K562 (cell line): Measurements from ENCODE around the gene CAPN7. TPM values are rescaled to one million over a fixed set of nuclear protein-coding genes. Genes with fewer than 3 reads are reported as not detected.

Source experiments
- ASH1L ChIP-seq: fragments of 450-650 bp; IDR thresholded peaks from 2 replicates; pipeline ENCODE4 v1.6.1; 2018; ENCODE audit warnings: borderline replicate concordance, mild to moderate bottlenecking, low read depth; ENCODE audit not compliant: partially characterized antibody
- BACH1 ChIP-seq: fragments of 200-800 bp; sonication (Bioruptor generic); IDR thresholded peaks from 2 replicates; pipeline ENCODE4 v1.6.1; 2016; ENCODE audit warnings: missing genetic modification characterization, missing compliant biosample characterization
- CBFA2T3 ChIP-seq: fragments of 450-650 bp; IDR thresholded peaks from 2 replicates; pipeline ENCODE4 v1.6.1; 2017
- CHCHD3 ChIP-seq: fragments of 250-450 bp; sonication (Bioruptor Pico); IDR thresholded peaks from 2 replicates; pipeline ENCODE4 v2.1.2; 2022; ENCODE audit warnings: mild to moderate bottlenecking
- CTBP1 ChIP-seq: fragments of 450-650 bp; IDR thresholded peaks from 2 replicates; pipeline ENCODE4 v1.6.1; 2016; ENCODE audit warnings: borderline replicate concordance
- DACH1 ChIP-seq: fragments of 450-650 bp; IDR thresholded peaks from 2 replicates; pipeline ENCODE4 v1.6.1; 2018; ENCODE audit not compliant: partially characterized antibody
- HDAC3 ChIP-seq: fragments of 450-650 bp; IDR thresholded peaks from 2 replicates; pipeline ENCODE4 v1.6.1; 2018; ENCODE audit warnings: borderline replicate concordance, mild to moderate bottlenecking, moderate library complexity; ENCODE audit not compliant: partially characterized antibody
- HNRNPK ChIP-seq: fragments of 200-400 bp; formaldehyde crosslinking; IDR thresholded peaks from one replicate; pipeline ENCODE4 v1.6.1; 2018; ENCODE audit warnings: mild to moderate bottlenecking, low read depth, low read length; ENCODE audit not compliant: poor library complexity, severe bottlenecking
- MCM7 ChIP-seq, 2 experiments: fragments of 450-650 bp; IDR thresholded peaks; 2 replicates each; pipeline ENCODE4 v1.6.1; 2016 to 2018
- MEIS2 ChIP-seq: fragments of 450-650 bp; IDR thresholded peaks from 2 replicates; pipeline ENCODE4 v1.6.1; 2014; ENCODE audit warnings: mild to moderate bottlenecking; ENCODE audit not compliant: partially characterized antibody
- NCOR1 ChIP-seq: fragments of 450-650 bp; IDR thresholded peaks from 2 replicates; pipeline ENCODE4 v1.6.1; 2016; ENCODE audit warnings: mild to moderate bottlenecking, moderate library complexity
- PPARD ChIP-seq: fragments of 250-450 bp; sonication (Bioruptor Pico); IDR thresholded peaks from 2 replicates; pipeline ENCODE4 v1.8.0; 2022; ENCODE audit warnings: inconsistent platforms, mild to moderate bottlenecking, moderate library complexity
- SMARCB1 ChIP-seq: IDR thresholded peaks from 2 replicates; pipeline ENCODE4 v1.6.1; 2011; ENCODE audit warnings: improper control_type of control experiment, low read depth; ENCODE audit not compliant: insufficient read length
- TAF15 ChIP-seq: fragments of 200-400 bp; formaldehyde crosslinking; IDR thresholded peaks from 2 replicates; pipeline ENCODE4 v1.6.1; 2017; ENCODE audit warnings: mild to moderate bottlenecking, low read depth, low read length, moderate library complexity
- TCF7 ChIP-seq: sonication (generic); IDR thresholded peaks from 2 replicates; pipeline ENCODE4 v1.6.1; 2016; ENCODE audit warnings: antibody characterized with exemption, borderline replicate concordance
- TEAD1 ChIP-seq, 2 experiments: fragments of 450-650 bp in 1 of 2; sonication (generic) in 1 of 2; formaldehyde crosslinking; IDR thresholded peaks; 2 replicates each; pipeline versions ENCODE4 v1.4.0 to v1.8.0; 2020 to 2022; ENCODE audit warnings: mild to moderate bottlenecking in 2 of 2, missing genetic modification reagents in 1 of 2
- TGIF2 ChIP-seq: sonication (generic); formaldehyde crosslinking; IDR thresholded peaks from 2 replicates; pipeline ENCODE4 v1.8.1; 2022; ENCODE audit warnings: mild to moderate bottlenecking, missing genetic modification reagents, moderate library complexity
- ZC3H4 ChIP-seq: sonication (generic); formaldehyde crosslinking; IDR thresholded peaks from 2 replicates; pipeline ENCODE4 v1.9.0; 2021; ENCODE audit warnings: missing genetic modification reagents, borderline replicate concordance
- ZNF165 ChIP-seq: fragments of 250-450 bp; sonication (Bioruptor Pico); IDR thresholded peaks from 2 replicates; pipeline ENCODE4 v1.4.0; 2020; ENCODE audit warnings: borderline replicate concordance
- ZNF717 ChIP-seq: fragments of 250-450 bp; sonication (Bioruptor Pico); IDR thresholded peaks from 2 replicates; pipeline ENCODE4 v1.5.0; 2021
- polyA plus RNA-seq, 8 experiments: library from polyadenylated mRNA; depleted of rRNA in 4 of 8; stranded (reverse) in 5 of 8; unstranded in 3 of 8; fragments of >200 nt; fragmentation: Nextera tagmentation in 2 of 8; fragmentation: Illumina TruSeq in 1 of 8; extraction: Ambion mirVana in 2 of 8; extraction: Trizol in 1 of 8; gene quantifications; 2 replicates each; pipeline versions ENCODE4 v1.2.1 to v1.2.3, GENCODE V29; 2011 to 2014; ENCODE audit warnings: inconsistent platforms in 1 of 8, missing spikeins in 1 of 8
- total RNA-seq, 7 experiments: library from RNA; depleted of rRNA in 6 of 7; stranded (reverse); fragments of >200 nt in 6 of 7; fragmentation: Illumina TruSeq in 2 of 7; extraction: Trizol in 2 of 7; gene quantifications; 2 replicates each; pipeline versions ENCODE4 v1.2.1 to v1.2.3, GENCODE V29; 2011 to 2021; ENCODE audit warnings: low replicate concordance in 1 of 7
- TF ChIP-seq, protein P1 (sequence below): fragments of 450-650 bp; formaldehyde crosslinking; IDR thresholded peaks from 2 replicates; pipeline ENCODE4 v1.4.0; 2020; ENCODE audit warnings: mild to moderate bottlenecking, mixed read lengths
- TF ChIP-seq, protein P2 (sequence below), 2 experiments: fragments of 450-650 bp; conservative IDR thresholded peaks; 2 replicates each; pipeline ENCODE4 v1.6.1; 2017; ENCODE audit warnings: mild to moderate bottlenecking in 2 of 2, moderate library complexity in 2 of 2
- TF ChIP-seq, protein P3 (sequence below): sonication (generic); formaldehyde crosslinking; IDR thresholded peaks from 2 replicates; pipeline ENCODE4 v1.8.1; 2022; ENCODE audit warnings: missing genetic modification reagents
- TF ChIP-seq, protein P4 (sequence below): fragments of 200-800 bp; sonication (Bioruptor generic); IDR thresholded peaks from 2 replicates; pipeline ENCODE4 v1.6.1; 2017; ENCODE audit warnings: missing genetic modification characterization, missing compliant biosample characterization

CAPN7 gene
- total and polyA plus RNA-seq, 9 of the 15 experiments (the other 6 are each of a cell fraction or from before 2014, with no cell fraction given), result 6.5 to 42.7 (median 32.7) TPM

DNA sequence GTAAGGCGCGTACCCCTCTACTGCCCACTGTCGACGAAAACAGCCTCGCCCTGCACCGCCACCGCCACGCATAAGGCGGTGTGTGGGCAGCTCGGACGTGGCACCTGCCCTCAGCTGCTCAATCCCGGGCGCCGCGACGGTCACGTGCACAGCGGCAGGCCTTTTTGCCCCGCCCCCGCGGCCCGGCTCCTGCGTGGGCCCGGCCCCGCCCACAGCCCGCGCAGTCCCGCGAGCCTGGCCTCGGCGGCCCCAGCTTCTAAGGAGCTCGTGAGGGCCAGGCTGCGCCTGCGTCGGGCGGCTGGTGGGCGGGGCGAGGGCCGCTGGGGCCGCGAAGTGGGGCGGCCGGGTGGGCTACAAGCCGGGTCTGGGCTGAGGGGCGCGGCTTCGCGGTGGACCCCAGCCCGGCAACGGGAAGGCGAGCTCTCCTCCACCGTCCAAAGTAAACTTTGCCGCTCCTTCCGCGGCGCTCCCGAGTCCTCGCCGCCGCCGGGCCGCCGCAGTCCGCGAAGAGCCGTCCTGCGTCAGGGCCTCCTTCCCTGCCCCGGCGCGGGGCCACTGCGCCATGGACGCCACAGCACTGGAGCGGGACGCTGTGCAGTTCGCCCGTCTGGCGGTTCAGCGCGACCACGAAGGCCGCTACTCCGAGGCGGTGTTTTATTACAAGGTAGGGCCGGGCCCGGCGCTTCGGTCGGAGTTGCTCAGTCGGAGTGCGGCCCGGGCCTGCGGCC, at the start of gene CAPN7 (continued):
- TF ChIP-seq, protein P1, sequence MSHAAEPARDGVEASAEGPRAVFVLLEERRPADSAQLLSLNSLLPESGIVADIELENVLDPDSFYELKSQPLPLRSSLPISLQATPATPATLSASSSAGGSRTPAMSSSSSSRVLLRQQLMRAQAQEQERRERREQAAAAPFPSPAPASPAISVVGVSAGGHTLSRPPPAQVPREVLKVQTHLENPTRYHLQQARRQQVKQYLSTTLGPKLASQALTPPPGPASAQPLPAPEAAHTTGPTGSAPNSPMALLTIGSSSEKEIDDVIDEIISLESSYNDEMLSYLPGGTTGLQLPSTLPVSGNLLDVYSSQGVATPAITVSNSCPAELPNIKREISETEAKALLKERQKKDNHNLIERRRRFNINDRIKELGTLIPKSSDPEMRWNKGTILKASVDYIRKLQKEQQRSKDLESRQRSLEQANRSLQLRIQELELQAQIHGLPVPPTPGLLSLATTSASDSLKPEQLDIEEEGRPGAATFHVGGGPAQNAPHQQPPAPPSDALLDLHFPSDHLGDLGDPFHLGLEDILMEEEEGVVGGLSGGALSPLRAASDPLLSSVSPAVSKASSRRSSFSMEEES (CRISPR knock-in tag), result peak; percentile 97
- TF ChIP-seq, protein P2, sequence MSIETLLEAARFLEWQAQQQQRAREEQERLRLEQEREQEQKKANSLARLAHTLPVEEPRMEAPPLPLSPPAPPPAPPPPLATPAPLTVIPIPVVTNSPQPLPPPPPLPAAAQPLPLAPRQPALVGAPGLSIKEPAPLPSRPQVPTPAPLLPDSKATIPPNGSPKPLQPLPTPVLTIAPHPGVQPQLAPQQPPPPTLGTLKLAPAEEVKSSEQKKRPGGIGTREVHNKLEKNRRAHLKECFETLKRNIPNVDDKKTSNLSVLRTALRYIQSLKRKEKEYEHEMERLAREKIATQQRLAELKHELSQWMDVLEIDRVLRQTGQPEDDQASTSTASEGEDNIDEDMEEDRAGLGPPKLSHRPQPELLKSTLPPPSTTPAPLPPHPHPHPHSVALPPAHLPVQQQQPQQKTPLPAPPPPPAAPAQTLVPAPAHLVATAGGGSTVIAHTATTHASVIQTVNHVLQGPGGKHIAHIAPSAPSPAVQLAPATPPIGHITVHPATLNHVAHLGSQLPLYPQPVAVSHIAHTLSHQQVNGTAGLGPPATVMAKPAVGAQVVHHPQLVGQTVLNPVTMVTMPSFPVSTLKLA (conservative IDR thresholded peaks at IDR 0.05), result peak; percentile 73 to 88
- TF ChIP-seq ZNF165 (CRISPR knock-in tag) (0 out of 2 replicates have a peak, but pooled peaks have one; percentile 41), ZNF717 (CRISPR knock-in tag) (no peak), CHCHD3 (peak; percentile 36; the same call in 1 of the 2 replicates), CTBP1 (peak; percentile 85), BACH1 (tag) (no peak), TCF7 (no peak), TAF15 (no peak), HDAC3 (no peak), DACH1 (peak; percentile 46), SMARCB1 (no peak), ASH1L (no peak), ZC3H4 (CRISPR knock-in tag) (no peak), HNRNPK (no peak), TEAD1 (CRISPR knock-in tag; IDR thresholded peaks at IDR 0.05) (peak; percentile 70 to 80; a peak in 2 of 4 replicates), PPARD (CRISPR knock-in tag) (no peak), NCOR1 (no peak), MCM7 (IDR thresholded peaks at IDR 0.05) (no peak), MEIS2 (peak; percentile 89), TGIF2 (CRISPR knock-in tag) (peak; percentile 89; the same call in 1 of the 2 replicates), CBFA2T3 (peak; percentile 68)
- TF ChIP-seq, protein P3, sequence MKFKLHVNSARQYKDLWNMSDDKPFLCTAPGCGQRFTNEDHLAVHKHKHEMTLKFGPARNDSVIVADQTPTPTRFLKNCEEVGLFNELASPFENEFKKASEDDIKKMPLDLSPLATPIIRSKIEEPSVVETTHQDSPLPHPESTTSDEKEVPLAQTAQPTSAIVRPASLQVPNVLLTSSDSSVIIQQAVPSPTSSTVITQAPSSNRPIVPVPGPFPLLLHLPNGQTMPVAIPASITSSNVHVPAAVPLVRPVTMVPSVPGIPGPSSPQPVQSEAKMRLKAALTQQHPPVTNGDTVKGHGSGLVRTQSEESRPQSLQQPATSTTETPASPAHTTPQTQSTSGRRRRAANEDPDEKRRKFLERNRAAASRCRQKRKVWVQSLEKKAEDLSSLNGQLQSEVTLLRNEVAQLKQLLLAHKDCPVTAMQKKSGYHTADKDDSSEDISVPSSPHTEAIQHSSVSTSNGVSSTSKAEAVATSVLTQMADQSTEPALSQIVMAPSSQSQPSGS (CRISPR knock-in tag), result peak; percentile 77
- TF ChIP-seq, protein P4, sequence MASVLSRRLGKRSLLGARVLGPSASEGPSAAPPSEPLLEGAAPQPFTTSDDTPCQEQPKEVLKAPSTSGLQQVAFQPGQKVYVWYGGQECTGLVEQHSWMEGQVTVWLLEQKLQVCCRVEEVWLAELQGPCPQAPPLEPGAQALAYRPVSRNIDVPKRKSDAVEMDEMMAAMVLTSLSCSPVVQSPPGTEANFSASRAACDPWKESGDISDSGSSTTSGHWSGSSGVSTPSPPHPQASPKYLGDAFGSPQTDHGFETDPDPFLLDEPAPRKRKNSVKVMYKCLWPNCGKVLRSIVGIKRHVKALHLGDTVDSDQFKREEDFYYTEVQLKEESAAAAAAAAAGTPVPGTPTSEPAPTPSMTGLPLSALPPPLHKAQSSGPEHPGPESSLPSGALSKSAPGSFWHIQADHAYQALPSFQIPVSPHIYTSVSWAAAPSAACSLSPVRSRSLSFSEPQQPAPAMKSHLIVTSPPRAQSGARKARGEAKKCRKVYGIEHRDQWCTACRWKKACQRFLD (CRISPR knock-in tag), result peak; percentile 68
